ENCODE measurements around the gene TOX4.
"Not testable (repeated sequence)": the region's sequence is repeated elsewhere in the genome, so short reads cannot be mapped to it uniquely, and the experiment has no call there.

Gene TOX4

GRCh38 chr14:21437063-21437901, 39.7 kb upstream of the TOX4 start:
- Histone ChIP-seq H3K9ac (ENCODE audit: low read depth, low read length, poor library complexity) (peak overlapping the region; percentile 78), H2AFZ (ENCODE audit: low read length) (peak overlapping the region; percentile 81), H2AK5ac (ENCODE audit: low read depth, low read length) (no peak overlapping the region), H3K23ac (ENCODE audit: low read depth, low read length, poor library complexity) (peak overlapping the region; percentile 52), H3K4me3 (ENCODE audit: low read length in 2 of 2) (peak overlapping the region; percentile 88 to 94), H3K4me1 (ENCODE audit: control insufficient read depth in 2 of 2, insufficient read depth in 1 of 2, low read depth in 1 of 2, low read length in 2 of 2) (peaks cover 2 to 5% of the 10 kb centered on the region in 2 donors), H3K36me3 (replicated peaks in 1 of 2; ENCODE audit: control insufficient read depth in 2 of 2, insufficient read depth in 2 of 2, low read length in 2 of 2) (peaks cover 2 to 40% of the 10 kb centered on the region in 2 donors), H2BK120ac (ENCODE audit: low read depth, low read length) (no peak overlapping the region), H3K18ac (ENCODE audit: low read length) (peak overlapping the region; percentile 92), H3K27ac (replicated peaks; ENCODE audit: low read length) (peak overlapping the region; percentile 87), H3K9me3 (replicated peaks in 1 of 2; ENCODE audit: control insufficient read depth in 2 of 2, insufficient read depth in 1 of 2, low read depth in 1 of 2, low read length in 2 of 2) (no peaks in the 10 kb centered on the region), H3K27me3 (ENCODE audit: control insufficient read depth in 3 of 3, insufficient read depth in 3 of 3, low read depth in 1 of 3, low read length in 3 of 3) (no peaks in the 10 kb centered on the region), H2BK5ac (ENCODE audit: low read length) (no peak overlapping the region), H3K4ac (ENCODE audit: low read length) (no peak overlapping the region), H4K8ac (ENCODE audit: low read depth, low read length) (no peak overlapping the region), H3K79me1 (ENCODE audit: low read depth, low read length) (no peaks in the 10 kb centered on the region), H2BK12ac (ENCODE audit: low read length) (no peak overlapping the region), H3K14ac (ENCODE audit: low read length) (no peak overlapping the region), H2BK15ac (ENCODE audit: low read length) (no peak overlapping the region), H4K91ac (ENCODE audit: low read depth, low read length, poor library complexity) (no peak overlapping the region), H3K4me2 (ENCODE audit: insufficient read depth, low read length, poor library complexity, severe bottlenecking) (peak overlapping the region; percentile 68)
- no CpG with 5 or more reads among the region's 33 CpGs for WGBS, 2 donors (ENCODE audit: extremely low coverage in 2 of 2, insufficient read length in 2 of 2, insufficient replicate concordance in 1 of 2)
- DNase-seq (ENCODE audit: low spot score): peak; percentile 100

DNA sequence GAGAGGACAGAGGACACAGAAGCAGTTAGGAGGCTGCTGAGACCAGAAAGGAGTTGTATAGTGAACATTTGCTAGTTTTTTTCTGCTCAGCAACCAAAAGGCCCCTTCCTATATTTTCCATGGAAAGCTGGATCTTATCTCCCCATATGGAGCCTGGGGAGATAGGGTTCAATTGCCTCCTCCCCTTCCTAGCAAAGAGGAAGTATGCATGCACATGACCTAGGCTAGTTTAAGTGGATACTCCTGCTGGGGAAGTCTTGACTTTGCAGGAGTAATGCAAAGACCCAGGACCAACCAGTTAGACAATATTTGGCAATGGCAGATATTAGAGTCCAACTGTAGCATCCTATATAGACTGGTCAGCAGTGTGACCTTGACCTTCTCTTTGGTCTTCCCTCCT, 36.1 kb upstream of the TOX4 start:
- Histone ChIP-seq H3K9ac (ENCODE audit: low read depth, low read length, poor library complexity) (no peak overlapping the region), H4K8ac (ENCODE audit: low read depth, low read length) (no peak overlapping the region), H2BK120ac (ENCODE audit: low read depth, low read length) (no peak overlapping the region), H3K36me3 (replicated peaks in 1 of 2; ENCODE audit: control insufficient read depth in 2 of 2, insufficient read depth in 2 of 2, low read length in 2 of 2) (peaks cover 0 to 22% of the 10 kb centered on the region in 2 donors), H2AK5ac (ENCODE audit: low read depth, low read length) (no peak overlapping the region), H2BK5ac (ENCODE audit: low read length) (no peak overlapping the region), H3K27me3 (ENCODE audit: control insufficient read depth in 3 of 3, insufficient read depth in 3 of 3, low read depth in 1 of 3, low read length in 3 of 3) (no peaks in the 10 kb centered on the region), H3K4me1 (ENCODE audit: control insufficient read depth in 2 of 2, insufficient read depth in 1 of 2, low read depth in 1 of 2, low read length in 2 of 2) (peaks cover 2 to 5% of the 10 kb centered on the region in 2 donors), H2BK12ac (ENCODE audit: low read length) (no peak overlapping the region), H2AFZ (ENCODE audit: low read length) (no peak overlapping the region), H4K91ac (ENCODE audit: low read depth, low read length, poor library complexity) (no peak overlapping the region), H3K4me3 (ENCODE audit: low read length in 2 of 2) (no peak overlapping the region), H3K9me3 (replicated peaks in 1 of 2; ENCODE audit: control insufficient read depth in 2 of 2, insufficient read depth in 1 of 2, low read depth in 1 of 2, low read length in 2 of 2) (no peaks in the 10 kb centered on the region), H3K23ac (ENCODE audit: low read depth, low read length, poor library complexity) (no peak overlapping the region), H3K4ac (ENCODE audit: low read length) (no peak overlapping the region), H3K27ac (replicated peaks; ENCODE audit: low read length) (no peak overlapping the region), H3K4me2 (ENCODE audit: insufficient read depth, low read length, poor library complexity, severe bottlenecking) (no peak overlapping the region), H3K14ac (ENCODE audit: low read length) (no peak overlapping the region), H2BK15ac (ENCODE audit: low read length) (no peak overlapping the region), H3K79me1 (ENCODE audit: low read depth, low read length) (no peaks in the 10 kb centered on the region), H3K18ac (ENCODE audit: low read length) (no peak overlapping the region)
- DNase-seq (ENCODE audit: low spot score): no peak

GRCh38 chr14:21442657-21443056, 34.3 kb upstream of the TOX4 start:
- H2BK15ac ChIP-seq (ENCODE audit: low read length); H3K23ac ChIP-seq (ENCODE audit: low read depth, low read length, poor library complexity): not testable (repeated sequence)
- WGBS, 2 donors (ENCODE audit: extremely low coverage in 2 of 2, insufficient read length in 2 of 2, insufficient replicate concordance in 1 of 2): no CpG with 5 or more reads among the region's 1 CpG

GRCh38 chr14:21449899-21450216, 27.1 kb upstream of the TOX4 start:
- Histone ChIP-seq H3K23ac (ENCODE audit: low read depth, low read length, poor library complexity) (no peak overlapping the region), H2BK12ac (ENCODE audit: low read length) (no peak overlapping the region), H2AFZ (ENCODE audit: low read length) (no peak overlapping the region), H3K4me1 (ENCODE audit: control insufficient read depth in 2 of 2, insufficient read depth in 1 of 2, low read depth in 1 of 2, low read length in 2 of 2) (peaks cover 1 to 4% of the 10 kb centered on the region in 2 donors), H2AK5ac (ENCODE audit: low read depth, low read length) (no peak overlapping the region), H2BK15ac (ENCODE audit: low read length) (no peak overlapping the region), H3K79me1 (ENCODE audit: low read depth, low read length) (peaks cover 5% of the 10 kb centered on the region), H3K9me3 (replicated peaks in 1 of 2; ENCODE audit: control insufficient read depth in 2 of 2, insufficient read depth in 1 of 2, low read depth in 1 of 2, low read length in 2 of 2) (no peaks in the 10 kb centered on the region), H3K36me3 (replicated peaks in 1 of 2; ENCODE audit: control insufficient read depth in 2 of 2, insufficient read depth in 2 of 2, low read length in 2 of 2) (peaks cover 3 to 67% of the 10 kb centered on the region in 2 donors), H3K14ac (ENCODE audit: low read length) (no peak overlapping the region), H3K18ac (ENCODE audit: low read length) (no peak overlapping the region), H3K9ac (ENCODE audit: low read depth, low read length, poor library complexity) (no peak overlapping the region), H3K4ac (ENCODE audit: low read length) (no peak overlapping the region), H3K27me3 (ENCODE audit: control insufficient read depth in 3 of 3, insufficient read depth in 3 of 3, low read depth in 1 of 3, low read length in 3 of 3) (no peaks in the 10 kb centered on the region), H4K91ac (ENCODE audit: low read depth, low read length, poor library complexity) (no peak overlapping the region), H3K4me3 (ENCODE audit: low read length in 2 of 2) (no peak overlapping the region), H2BK5ac (ENCODE audit: low read length) (no peak overlapping the region), H2BK120ac (ENCODE audit: low read depth, low read length) (no peak overlapping the region), H3K27ac (replicated peaks; ENCODE audit: low read length) (no peak overlapping the region), H4K8ac (ENCODE audit: low read depth, low read length) (no peak overlapping the region), H3K4me2 (ENCODE audit: insufficient read depth, low read length, poor library complexity, severe bottlenecking) (no peak overlapping the region)
- DNase-seq (ENCODE audit: low spot score): no peak
- no CpG with 5 or more reads among the region's 1 CpG for WGBS, 2 donors (ENCODE audit: extremely low coverage in 2 of 2, insufficient read length in 2 of 2, insufficient replicate concordance in 1 of 2)

More at GRCh38 chr14:21442657-21443056, 34.3 kb upstream of the TOX4 start:
- H3K27ac ChIP-seq (replicated peaks; ENCODE audit: low read length); DNase-seq (ENCODE audit: low spot score); H3K4me3 ChIP-seq (ENCODE audit: low read length in 2 of 2); H2BK5ac ChIP-seq (ENCODE audit: low read length); H3K27me3 ChIP-seq (ENCODE audit: control insufficient read depth in 3 of 3, insufficient read depth in 3 of 3, low read depth in 1 of 3, low read length in 3 of 3); H2AK5ac ChIP-seq (ENCODE audit: low read depth, low read length); H3K79me1 ChIP-seq (ENCODE audit: low read depth, low read length); H3K4me1 ChIP-seq (ENCODE audit: control insufficient read depth in 2 of 2, insufficient read depth in 1 of 2, low read depth in 1 of 2, low read length in 2 of 2); H2BK12ac ChIP-seq (ENCODE audit: low read length); H4K91ac ChIP-seq (ENCODE audit: low read depth, low read length, poor library complexity); H2AFZ ChIP-seq (ENCODE audit: low read length); H3K9ac ChIP-seq (ENCODE audit: low read depth, low read length, poor library complexity); H3K4ac ChIP-seq (ENCODE audit: low read length); H3K14ac ChIP-seq (ENCODE audit: low read length); H2BK120ac ChIP-seq (ENCODE audit: low read depth, low read length); H3K4me2 ChIP-seq (ENCODE audit: insufficient read depth, low read length, poor library complexity, severe bottlenecking); H4K8ac ChIP-seq (ENCODE audit: low read depth, low read length); H3K9me3 ChIP-seq (replicated peaks in 1 of 2; ENCODE audit: control insufficient read depth in 2 of 2, insufficient read depth in 1 of 2, low read depth in 1 of 2, low read length in 2 of 2); H3K18ac ChIP-seq (ENCODE audit: low read length): not testable (repeated sequence)
- peaks cover 0 to 30% of the 10 kb centered on the region in 2 donors for H3K36me3 ChIP-seq (replicated peaks in 1 of 2; ENCODE audit: control insufficient read depth in 2 of 2, insufficient read depth in 2 of 2, low read length in 2 of 2)

Measured in neuronal stem cell (in vitro differentiated cells).